Kidney tubule cell (primary cell): ENCODE measurements around the gene KDM5A.
"Not testable (repeated sequence)": the region's sequence is repeated elsewhere in the genome, so short reads cannot be mapped to it uniquely, and the experiment has no call there.

Source experiments
- DNase-seq: peaks from one replicate; pipeline ENCODE4 v3.0.0-alpha.2; 2018; ENCODE audit warnings: low spot score

The KDM5A gene

GRCh38 chr12:332581-333205 is 56.4 kb downstream of the KDM5A start:
- no peak for DNase-seq

- no peak for DNase-seq
These were observed 57.8 kb downstream of the KDM5A start for GRCh38 chr12:331287-331686.

GRCh38 chr12:325906-326305 is 63.2 kb downstream of the KDM5A start:
- DNase-seq: no peak

GRCh38 chr12:323507-323906 is 65.6 kb downstream of the KDM5A start:
- DNase-seq: no peak

GRCh38 chr12:321606-322326 is 67.4 kb downstream of the KDM5A start:
- no peak for DNase-seq

- no peak for DNase-seq
These were observed 70.2 kb downstream of the KDM5A start for GRCh38 chr12:318759-319515.

GRCh38 chr12:308511-308910 is 80.6 kb downstream of the KDM5A start:
- no peak for DNase-seq

GRCh38 chr12:307406-307805 is 81.7 kb downstream of the KDM5A start:
- DNase-seq: no peak

GRCh38 chr12:304805-305204 is 84.3 kb downstream of the KDM5A start:
- DNase-seq: no peak

- DNase-seq: not testable (repeated sequence)
These were observed 86.4 kb downstream of the KDM5A start for GRCh38 chr12:302766-303165.

- not testable (repeated sequence) for DNase-seq
These were observed 89.0 kb downstream of the KDM5A start for GRCh38 chr12:300166-300565.

- DNase-seq: not testable (repeated sequence)
These were observed 89.6 kb downstream of the KDM5A start for GRCh38 chr12:299511-299910.

- not testable (repeated sequence) for DNase-seq
These were observed 91.1 kb downstream of the KDM5A start for GRCh38 chr12:298059-298458.

- no peak for DNase-seq
These were observed 94.0 kb downstream of the KDM5A start for GRCh38 chr12:295132-295531.

GRCh38 chr12:293199-293598 is 95.9 kb downstream of the KDM5A start:
- DNase-seq: no peak

- peak; percentile 70 for DNase-seq
These were observed 96.9 kb downstream of the KDM5A start for GRCh38 chr12:292186-292585.

GRCh38 chr12:291153-291723 is 97.9 kb downstream of the KDM5A start:
- DNase-seq: no peak

GRCh38 chr12:288687-289086 is 100.4 kb downstream of the KDM5A start:
- DNase-seq: peak; percentile 80

GRCh38 chr12:286531-287300 is 102.4 kb downstream of the KDM5A start:
- no peak for DNase-seq

GRCh38 chr12:278046-278445 is 111.1 kb downstream of the KDM5A start:
- no peak for DNase-seq

- DNase-seq: no peak
These were observed 113.3 kb downstream of the KDM5A start for GRCh38 chr12:275812-276211.

GRCh38 chr12:273382-273781 is 115.7 kb downstream of the KDM5A start:
- DNase-seq: no peak
